Measurements from ENCODE around the gene ZNF366.

GRCh38 chr5:72543811-72544210 lies 36.6 kb upstream of the ZNF366 start:
- no peak for TF ChIP-seq CTCF (IDR thresholded peaks at IDR 0.05; ENCODE audit: insufficient read depth, low read length)
- TF ChIP-seq GABPA (IDR thresholded peaks at IDR 0.05; ENCODE audit: low read depth): no peak
- no peak for TF ChIP-seq REST (IDR thresholded peaks at IDR 0.05; ENCODE audit: insufficient replicate concordance, low read depth)
- TF ChIP-seq POLR2AphosphoS5 (IDR thresholded peaks at IDR 0.05; ENCODE audit: low read depth): no peak
